IPS-18a (cell line): ENCODE results near the gene ADAM15.

ENCODE experiments used
- H3K27ac ChIP-seq: one replicate; pipeline ENCODE4 v1.5.1; 2013; ENCODE audit warnings: low read length
- H3K27me3 ChIP-seq: one replicate; pipeline ENCODE4 v1.6.1; 2013; ENCODE audit warnings: mild to moderate bottlenecking, low read length; ENCODE audit not compliant: control insufficient read depth, insufficient read depth
- H3K36me3 ChIP-seq: one replicate; pipeline ENCODE4 v1.6.1; 2013; ENCODE audit warnings: low read depth, low read length; ENCODE audit not compliant: control insufficient read depth
- H3K4me1 ChIP-seq: one replicate; pipeline ENCODE4 v1.6.1; 2013; ENCODE audit warnings: low read depth, low read length; ENCODE audit not compliant: control insufficient read depth
- H3K4me3 ChIP-seq: one replicate; pipeline ENCODE4 v1.5.1; 2013; ENCODE audit warnings: low read length
- H3K9ac ChIP-seq: one replicate; pipeline ENCODE4 v1.6.1; 2013; ENCODE audit warnings: mild to moderate bottlenecking, low read length, moderate library complexity
- H3K9me3 ChIP-seq: one replicate; pipeline ENCODE4 v1.6.1; 2013; ENCODE audit warnings: low read depth, low read length; ENCODE audit not compliant: control insufficient read depth

ADAM15 gene

GRCh38 chr1:155037851-155038441, 13.2 kb upstream of the ADAM15 start:
- Histone ChIP-seq H3K9ac (no peak overlapping the region), H3K9me3 (no peaks in the 10 kb centered on the region), H3K4me3 (no peak overlapping the region), H3K4me1 (no peaks in the 10 kb centered on the region), H3K36me3 (no peaks in the 10 kb centered on the region), H3K27me3 (no peaks in the 10 kb centered on the region), H3K27ac (no peak overlapping the region)

GRCh38 chr1:155038602-155039307, 12.4 kb upstream of the ADAM15 start:
- Histone ChIP-seq H3K4me3 (no peak overlapping the region), H3K27ac (no peak overlapping the region), H3K9me3 (no peaks in the 10 kb centered on the region), H3K27me3 (no peaks in the 10 kb centered on the region), H3K36me3 (no peaks in the 10 kb centered on the region), H3K9ac (no peak overlapping the region), H3K4me1 (no peaks in the 10 kb centered on the region)

GRCh38 chr1:155039308-155039669, 11.8 kb upstream of the ADAM15 start:
- Histone ChIP-seq H3K36me3 (no peaks in the 10 kb centered on the region), H3K4me1 (no peaks in the 10 kb centered on the region), H3K27me3 (no peaks in the 10 kb centered on the region), H3K27ac (no peak overlapping the region), H3K4me3 (no peak overlapping the region), H3K9me3 (no peaks in the 10 kb centered on the region), H3K9ac (no peak overlapping the region)

- Histone ChIP-seq H3K36me3 (no peaks in the 10 kb centered on the region), H3K9ac (no peak overlapping the region), H3K27ac (no peak overlapping the region), H3K27me3 (no peaks in the 10 kb centered on the region), H3K4me1 (peaks cover 7% of the 10 kb centered on the region), H3K9me3 (no peaks in the 10 kb centered on the region), H3K4me3 (no peak overlapping the region)
Measured at GRCh38 chr1:155040358-155041093, 10.6 kb upstream of the ADAM15 start.

- Histone ChIP-seq H3K9me3 (no peaks in the 10 kb centered on the region), H3K9ac (no peak overlapping the region), H3K27me3 (no peaks in the 10 kb centered on the region), H3K4me1 (peaks cover 7% of the 10 kb centered on the region), H3K4me3 (no peak overlapping the region), H3K36me3 (no peaks in the 10 kb centered on the region), H3K27ac (no peak overlapping the region)
Measured at GRCh38 chr1:155042789-155043188, 8.3 kb upstream of the ADAM15 start.

- Histone ChIP-seq H3K4me1 (peaks cover 7% of the 10 kb centered on the region), H3K27ac (no peak overlapping the region), H3K9ac (no peak overlapping the region), H3K4me3 (no peak overlapping the region), H3K9me3 (no peaks in the 10 kb centered on the region), H3K36me3 (no peaks in the 10 kb centered on the region), H3K27me3 (no peaks in the 10 kb centered on the region)
Measured at GRCh38 chr1:155043301-155043702, 7.8 kb upstream of the ADAM15 start.

- Histone ChIP-seq H3K27ac (no peak overlapping the region), H3K9me3 (no peaks in the 10 kb centered on the region), H3K27me3 (no peaks in the 10 kb centered on the region), H3K36me3 (no peaks in the 10 kb centered on the region), H3K9ac (no peak overlapping the region), H3K4me3 (no peak overlapping the region), H3K4me1 (peaks cover 7% of the 10 kb centered on the region)
Measured at GRCh38 chr1:155043793-155044192, 7.3 kb upstream of the ADAM15 start.

GRCh38 chr1:155044365-155044764, 6.8 kb upstream of the ADAM15 start:
- Histone ChIP-seq H3K9me3 (no peaks in the 10 kb centered on the region), H3K4me3 (no peak overlapping the region), H3K36me3 (no peaks in the 10 kb centered on the region), H3K27ac (no peak overlapping the region), H3K4me1 (peaks cover 7% of the 10 kb centered on the region), H3K27me3 (no peaks in the 10 kb centered on the region), H3K9ac (no peak overlapping the region)

GRCh38 chr1:155044812-155045657, 6.1 kb upstream of the ADAM15 start:
- peaks cover 11% of the 10 kb centered on the region for H3K4me1 ChIP-seq
- no peaks in the 10 kb centered on the region for H3K9me3 ChIP-seq
- no peak overlapping the region for H3K27ac ChIP-seq
- no peak overlapping the region for H3K4me3 ChIP-seq
- no peak overlapping the region for H3K9ac ChIP-seq
- no peaks in the 10 kb centered on the region for H3K36me3 ChIP-seq
- peaks cover 6% of the 10 kb centered on the region for H3K27me3 ChIP-seq

GRCh38 chr1:155048449-155049334, 2.4 kb upstream of the ADAM15 start:
- no peak overlapping the region for H3K27ac ChIP-seq
- no peaks in the 10 kb centered on the region for H3K9me3 ChIP-seq
- peaks cover 18% of the 10 kb centered on the region for H3K4me1 ChIP-seq
- no peak overlapping the region for H3K4me3 ChIP-seq
- no peaks in the 10 kb centered on the region for H3K36me3 ChIP-seq
- no peak overlapping the region for H3K9ac ChIP-seq
- H3K27me3 ChIP-seq, result peaks cover 23% of the 10 kb centered on the region
